Measurements from ENCODE around the gene BCL2. TPM values are rescaled to one million over a fixed set of nuclear protein-coding genes. Genes with fewer than 3 reads are reported as not detected.
A peak's percentile ranks its signal among the peaks of the same experiment; 100 is the strongest.

The BCL2 gene
- total RNA-seq, 2 experiments from 2014 or later: 1.4 to 2.5 TPM

GRCh38 chr18:63142594-63143225 lies 176.9 kb downstream of the BCL2 start:
- no TSS peak for BruUV-seq (replicated peaks)
- peaks cover 58% of the 10 kb centered on the region for H3K4me1 ChIP-seq (ENCODE audit: insufficient read depth, low read length, poor library complexity, severe bottlenecking)
- ChIA-PET CTCF (ENCODE audit: unreplicated experiment) (interaction anchor here (0.6 to 0.8 kb wide), 2 partner anchors 11 to 285 kb away, joined by 3 read pairs; no protein-coding TSS in a partner anchor), POLR2A (interaction anchor here (0.7 to 1.9 kb wide), 3 partner anchors 9 to 21 kb away, joined by 4 to 8 read pairs (median 4); no protein-coding TSS in a partner anchor)
- H3K9me3 ChIP-seq (ENCODE audit: low read length): 0 out of 2 replicates have a peak, but pooled peaks cover 4% of the 10 kb centered on the region
- no peaks in the 10 kb centered on the region for H3K36me3 ChIP-seq (ENCODE audit: insufficient read depth, low read length)
- peak overlapping the region; percentile 86; the same call in 1 of the 2 replicates for H2AFZ ChIP-seq (ENCODE audit: low read length)
- H3K9me2 ChIP-seq (ENCODE audit: insufficient read depth, low read length): no peaks in the 10 kb centered on the region
- H4K20me1 ChIP-seq (ENCODE audit: insufficient read depth, low read length): no peaks in the 10 kb centered on the region
- H3K27ac ChIP-seq (ENCODE audit: low read depth, low read length, poor library complexity, severe bottlenecking): no peak overlapping the region
- H3K4me3 ChIP-seq (ENCODE audit: low read depth, low read length, poor library complexity, severe bottlenecking): peak overlapping the region; percentile 45
- peak overlapping the region; percentile 68 for H3K4me2 ChIP-seq (ENCODE audit: low read length)
- DNase-seq (ENCODE audit: low spot score): no peak
- intact Hi-C loops (cut with micrococcal nuclease; ENCODE audit: unreplicated experiment): no loop called here
- H3K79me2 ChIP-seq (ENCODE audit: insufficient read depth, low read depth, low read length): no peaks in the 10 kb centered on the region
- TF ChIP-seq EZH2phosphoT487 (IDR thresholded peaks at IDR 0.05; ENCODE audit: borderline replicate concordance, low read depth, low read length) (no peak), CTCF (conservative IDR thresholded peaks at IDR 0.05; ENCODE audit: low read length) (no peak)

- Histone ChIP-seq H3K79me2 (ENCODE audit: insufficient read depth, low read depth, low read length) (no peaks in the 10 kb centered on the region), H3K4me3 (ENCODE audit: low read depth, low read length, poor library complexity, severe bottlenecking) (peak overlapping the region; percentile 45), H3K9me3 (ENCODE audit: low read length) (0 out of 2 replicates have a peak, but pooled peaks cover 4% of the 10 kb centered on the region), H3K36me3 (ENCODE audit: insufficient read depth, low read length) (no peaks in the 10 kb centered on the region), H3K4me1 (ENCODE audit: insufficient read depth, low read length, poor library complexity, severe bottlenecking) (peaks cover 66% of the 10 kb centered on the region), H4K20me1 (ENCODE audit: insufficient read depth, low read length) (no peaks in the 10 kb centered on the region), H3K4me2 (ENCODE audit: low read length) (peak overlapping the region; percentile 68), H3K27ac (ENCODE audit: low read depth, low read length, poor library complexity, severe bottlenecking) (peak overlapping the region; percentile 56), H2AFZ (ENCODE audit: low read length) (peak overlapping the region; percentile 86; the same call in 1 of the 2 replicates), H3K9me2 (ENCODE audit: insufficient read depth, low read length) (no peaks in the 10 kb centered on the region)
- DNase-seq (ENCODE audit: low spot score): peak; percentile 80
- ChIA-PET CTCF (ENCODE audit: unreplicated experiment) (no interaction called here), POLR2A (interaction anchor here (1.9 kb wide), 1 partner anchor 13 kb away, joined by 8 read pairs; no protein-coding TSS in a partner anchor)
- intact Hi-C loops (cut with micrococcal nuclease; ENCODE audit: unreplicated experiment): loop anchor here (2.0 kb wide), 1 partner anchor 13 kb away; no protein-coding TSS in a partner anchor
- TF ChIP-seq EZH2phosphoT487 (IDR thresholded peaks at IDR 0.05; ENCODE audit: borderline replicate concordance, low read depth, low read length) (no peak), CTCF (conservative IDR thresholded peaks at IDR 0.05; ENCODE audit: low read length) (no peak)
- no TSS peak for BruUV-seq (replicated peaks)
These were observed 177.8 kb downstream of the BCL2 start for GRCh38 chr18:63141778-63142176.
